Activated naive CD8-positive, alpha-beta T cell treated with anti-CD3 and anti-CD28 coated beads, Interleukin-2, amount 10 ng/mL, durations not matched to agents 7 days and 5 days (primary cell): Measurements from ENCODE around the gene LHX5. TPM values are rescaled to one million over a fixed set of nuclear protein-coding genes. Genes with fewer than 3 reads are reported as not detected.

Experiments
- ATAC-seq: fragments of 150-1000 bp; cut with Tn5 transposase; one replicate; pipeline ENCODE4 v1.10.0; 2021; ENCODE audit warnings: low read depth, moderate library complexity
- POLR2A ChIA-PET: fragments of 350-600 bp; sonication (Branson Sonifier 250); formaldehyde crosslinking; loops from one replicate; lab custom pipeline; 2021; ENCODE audit warnings: antibody characterized with exemption; lab: Charles Lee
- DNase-seq: peaks from one replicate; pipeline ENCODE4 v3.0.0; 2021
- H3K27ac Mint-ChIP-seq: one replicate; pipeline ENCODE4 v1.8.0; 2022; ENCODE audit warnings: mild to moderate bottlenecking, mixed read lengths
- H3K27me3 Mint-ChIP-seq: one replicate; pipeline ENCODE4 v1.8.0; 2022; ENCODE audit warnings: mild to moderate bottlenecking, moderate library complexity, mixed read lengths
- H3K36me3 Mint-ChIP-seq: one replicate; pipeline ENCODE4 v1.8.0; 2021; ENCODE audit warnings: mild to moderate bottlenecking, mixed read lengths
- H3K4me1 Mint-ChIP-seq: one replicate; pipeline ENCODE4 v1.8.0; 2021; ENCODE audit warnings: mixed read lengths
- H3K4me3 Mint-ChIP-seq: one replicate; pipeline ENCODE4 v1.8.0; 2022; ENCODE audit warnings: mild to moderate bottlenecking, moderate library complexity, mixed read lengths
- H3K9me3 Mint-ChIP-seq: one replicate; pipeline ENCODE4 v1.8.0; 2021; ENCODE audit warnings: mixed read lengths
- total RNA-seq, 2 experiments: library from RNA; stranded (reverse); gene quantifications; one replicate each; pipeline ENCODE4 v1.2.3, GENCODE V29; 2021

Gene LHX5
- total RNA-seq, 2 experiments from 2014 or later = not detected

DNA sequence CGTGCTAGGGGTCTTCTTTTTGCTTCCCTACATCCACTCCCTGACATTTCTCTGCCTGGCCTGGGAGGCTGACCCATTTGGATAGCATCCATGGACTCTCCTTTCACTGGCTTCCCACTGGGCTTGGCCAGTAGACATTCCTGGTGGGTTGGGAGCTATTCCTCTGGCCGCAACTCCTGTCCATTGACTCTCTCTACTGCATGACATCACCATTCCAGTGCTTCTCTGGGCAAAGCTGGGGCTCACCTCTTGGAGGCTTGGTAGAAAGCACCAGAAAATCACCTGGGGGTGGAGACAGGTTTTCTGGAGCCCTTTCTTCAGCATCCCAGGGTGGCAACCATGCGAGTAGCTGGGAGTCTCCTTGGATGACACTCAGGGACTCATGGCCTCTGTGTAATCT is 16.7 kb upstream of the LHX5 start:
- no peak overlapping the region for H3K27ac Mint-ChIP-seq
- peaks cover 2% of the 10 kb centered on the region for H3K9me3 Mint-ChIP-seq
- H3K4me1 Mint-ChIP-seq = no peaks in the 10 kb centered on the region
- H3K4me3 Mint-ChIP-seq = no peak overlapping the region
- ATAC-seq (no peak), DNase-seq (no peak)
- POLR2A ChIA-PET = no interaction called here
- H3K36me3 Mint-ChIP-seq = no peaks in the 10 kb centered on the region
- H3K27me3 Mint-ChIP-seq = peaks cover 12% of the 10 kb centered on the region

GRCh38 chr12:113486722-113487121 is 15.1 kb upstream of the LHX5 start:
- peaks cover 2% of the 10 kb centered on the region for H3K9me3 Mint-ChIP-seq
- no peak overlapping the region for H3K4me3 Mint-ChIP-seq
- no peaks in the 10 kb centered on the region for H3K36me3 Mint-ChIP-seq
- peaks cover 19% of the 10 kb centered on the region for H3K27me3 Mint-ChIP-seq
- no peak for DNase-seq
- no peaks in the 10 kb centered on the region for H3K4me1 Mint-ChIP-seq
- H3K27ac Mint-ChIP-seq = no peak overlapping the region
- ATAC-seq = no peak
- POLR2A ChIA-PET = no interaction called here

DNA sequence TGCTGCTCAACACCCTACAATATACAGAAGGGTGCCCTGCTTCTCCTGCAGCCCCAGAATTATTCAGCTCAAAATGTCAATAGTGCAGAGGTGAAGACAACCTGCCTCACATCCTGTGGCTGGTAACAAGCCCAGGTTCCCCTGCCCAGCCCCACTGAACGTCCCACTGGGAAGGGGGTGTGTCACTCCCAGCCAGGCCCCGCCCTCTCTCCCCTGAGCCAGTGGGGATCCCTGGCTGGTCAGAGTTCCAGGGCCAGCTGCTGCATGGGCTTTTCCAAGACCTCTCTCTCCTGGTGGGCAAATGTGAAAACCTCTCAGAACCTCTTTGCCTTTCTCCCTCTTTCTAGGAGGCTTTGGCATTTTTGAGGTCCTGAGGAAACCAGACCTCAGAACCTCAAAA is 13.7 kb upstream of the LHX5 start:
- H3K27me3 Mint-ChIP-seq = peaks cover 22% of the 10 kb centered on the region
- no peaks in the 10 kb centered on the region for H3K4me1 Mint-ChIP-seq
- H3K4me3 Mint-ChIP-seq = no peak overlapping the region
- no peak for ATAC-seq
- no peak overlapping the region for H3K27ac Mint-ChIP-seq
- no peak for DNase-seq
- H3K36me3 Mint-ChIP-seq = no peaks in the 10 kb centered on the region
- POLR2A ChIA-PET = no interaction called here
- no peaks in the 10 kb centered on the region for H3K9me3 Mint-ChIP-seq

DNA sequence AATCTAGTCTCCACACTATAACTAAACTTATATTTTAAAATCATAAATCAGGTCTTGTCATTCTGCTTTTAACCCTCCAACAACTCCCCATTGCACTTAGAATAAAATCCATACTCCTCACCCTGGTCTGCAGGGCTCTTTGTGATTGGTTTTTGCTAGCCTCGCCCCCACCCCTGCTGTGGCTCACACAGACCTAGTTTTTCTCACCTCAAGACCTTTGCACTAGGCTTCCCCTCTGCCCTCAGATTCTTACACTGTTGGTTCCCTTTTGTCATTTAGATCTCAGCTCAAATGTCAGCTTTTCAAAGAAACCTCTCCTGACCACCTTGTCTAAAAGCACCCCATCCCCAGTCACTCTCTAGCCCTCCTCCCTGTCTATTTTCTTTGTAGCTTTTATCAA is 10.7 kb upstream of the LHX5 start:
- H3K4me3 Mint-ChIP-seq = no peak overlapping the region
- no peak overlapping the region for H3K27ac Mint-ChIP-seq
- H3K9me3 Mint-ChIP-seq = no peaks in the 10 kb centered on the region
- ATAC-seq (no peak), DNase-seq (no peak)
- peaks cover 48% of the 10 kb centered on the region for H3K27me3 Mint-ChIP-seq
- H3K4me1 Mint-ChIP-seq = peaks cover 1% of the 10 kb centered on the region
- no peaks in the 10 kb centered on the region for H3K36me3 Mint-ChIP-seq
- POLR2A ChIA-PET = no interaction called here

GRCh38 chr12:113480336-113480971 is 8.8 kb upstream of the LHX5 start:
- Mint-ChIP-seq H3K9me3 (no peaks in the 10 kb centered on the region), H3K4me3 (no peak overlapping the region), H3K36me3 (no peaks in the 10 kb centered on the region), H3K27ac (no peak overlapping the region), H3K4me1 (peaks cover 1% of the 10 kb centered on the region), H3K27me3 (peaks cover 60% of the 10 kb centered on the region)
- ATAC-seq = no peak
- POLR2A ChIA-PET = no interaction called here
- no peak for DNase-seq

GRCh38 chr12:113479590-113480335 is 8.1 kb upstream of the LHX5 start:
- H3K4me1 Mint-ChIP-seq = peaks cover 1% of the 10 kb centered on the region
- POLR2A ChIA-PET = no interaction called here
- DNase-seq = peak; percentile 75
- peak overlapping the region; percentile 77 for H3K27ac Mint-ChIP-seq
- no peaks in the 10 kb centered on the region for H3K36me3 Mint-ChIP-seq
- ATAC-seq = no peak
- H3K27me3 Mint-ChIP-seq = peaks cover 67% of the 10 kb centered on the region
- H3K9me3 Mint-ChIP-seq = no peaks in the 10 kb centered on the region
- H3K4me3 Mint-ChIP-seq = peak overlapping the region; percentile 54

- peaks cover 6% of the 10 kb centered on the region for H3K4me1 Mint-ChIP-seq
Observed at GRCh38 chr12:113479216-113479589, 7.5 kb upstream of the LHX5 start.

GRCh38 chr12:113478351-113479011 is 6.8 kb upstream of the LHX5 start:
- H3K27ac Mint-ChIP-seq = peak overlapping the region; percentile 35
- ATAC-seq = no peak
- DNase-seq = no peak
- POLR2A ChIA-PET = no interaction called here
- peaks cover 72% of the 10 kb centered on the region for H3K27me3 Mint-ChIP-seq
- H3K4me3 Mint-ChIP-seq = no peak overlapping the region
- H3K9me3 Mint-ChIP-seq = no peaks in the 10 kb centered on the region
- H3K4me1 Mint-ChIP-seq = peaks cover 8% of the 10 kb centered on the region
- peaks cover under 1% of the 10 kb centered on the region for H3K36me3 Mint-ChIP-seq

More at GRCh38 chr12:113479216-113479589, 7.5 kb upstream of the LHX5 start:
- no peak for ATAC-seq
- DNase-seq = no peak
- H3K9me3 Mint-ChIP-seq = no peaks in the 10 kb centered on the region
- H3K27ac Mint-ChIP-seq = peak overlapping the region; percentile 77
- no peaks in the 10 kb centered on the region for H3K36me3 Mint-ChIP-seq
- H3K27me3 Mint-ChIP-seq = peaks cover 70% of the 10 kb centered on the region
- POLR2A ChIA-PET = no interaction called here
- H3K4me3 Mint-ChIP-seq = peak overlapping the region; percentile 6

GRCh38 chr12:113477842-113478215 is 6.2 kb upstream of the LHX5 start:
- POLR2A ChIA-PET = no interaction called here
- Mint-ChIP-seq H3K27ac (peak overlapping the region; percentile 23), H3K4me3 (no peak overlapping the region), H3K27me3 (peaks cover 79% of the 10 kb centered on the region), H3K4me1 (peaks cover 12% of the 10 kb centered on the region), H3K9me3 (no peaks in the 10 kb centered on the region), H3K36me3 (peaks cover 3% of the 10 kb centered on the region)
- DNase-seq (no peak), ATAC-seq (no peak)

GRCh38 chr12:113477171-113477841 is 5.6 kb upstream of the LHX5 start:
- ATAC-seq (no peak), DNase-seq (no peak)
- Mint-ChIP-seq H3K27me3 (peaks cover 82% of the 10 kb centered on the region), H3K27ac (no peak overlapping the region), H3K4me3 (no peak overlapping the region), H3K9me3 (no peaks in the 10 kb centered on the region), H3K4me1 (peaks cover 12% of the 10 kb centered on the region), H3K36me3 (peaks cover 3% of the 10 kb centered on the region)
- POLR2A ChIA-PET = no interaction called here

- DNase-seq (no peak), ATAC-seq (no peak)
- Mint-ChIP-seq H3K4me3 (no peak overlapping the region), H3K9me3 (no peaks in the 10 kb centered on the region), H3K36me3 (peaks cover 3% of the 10 kb centered on the region), H3K27me3 (peaks cover 82% of the 10 kb centered on the region), H3K4me1 (peaks cover 12% of the 10 kb centered on the region), H3K27ac (no peak overlapping the region)
- POLR2A ChIA-PET = no interaction called here
Observed at GRCh38 chr12:113476176-113476986, 4.7 kb upstream of the LHX5 start.

DNA sequence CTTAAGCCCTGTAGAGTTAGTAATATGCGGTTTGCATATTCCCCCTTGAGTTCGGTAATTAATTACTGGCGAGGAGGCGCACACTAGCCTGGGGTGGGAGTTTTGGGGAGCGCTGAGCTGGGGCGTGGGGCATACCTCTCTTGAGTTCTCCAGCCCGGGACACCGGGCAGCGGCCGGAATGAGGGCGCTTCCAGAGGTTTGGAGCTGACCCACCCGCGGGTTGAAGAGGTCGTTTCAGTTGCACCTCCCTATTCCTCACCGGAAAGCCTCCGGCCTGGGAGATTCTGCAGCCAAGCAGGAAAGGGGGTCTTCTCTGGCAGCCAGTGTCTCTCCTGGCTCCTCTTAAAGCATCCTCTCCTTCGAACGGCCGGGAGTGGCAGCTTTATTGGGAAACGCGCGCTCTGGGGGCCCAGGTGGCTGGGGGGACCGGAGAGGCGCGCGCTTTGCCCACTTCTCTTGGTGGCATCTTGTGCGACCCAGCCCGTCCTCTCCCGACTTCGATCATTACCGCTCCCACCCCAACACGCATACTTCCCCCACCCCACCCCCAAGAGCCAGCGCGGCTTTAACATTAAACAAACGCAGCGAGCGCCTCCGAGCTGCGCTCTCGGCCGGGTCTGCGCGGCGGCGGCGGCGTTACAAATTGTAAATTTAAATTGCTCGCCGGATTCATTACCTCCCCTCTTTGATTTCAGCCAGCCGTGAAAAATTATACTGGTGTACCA is 3.9 kb upstream of the LHX5 start:
- ATAC-seq = no peak
- H3K36me3 Mint-ChIP-seq = peaks cover 3% of the 10 kb centered on the region
- H3K27me3 Mint-ChIP-seq = peaks cover 89% of the 10 kb centered on the region
- DNase-seq = no peak
- POLR2A ChIA-PET = no interaction called here
- peaks cover 14% of the 10 kb centered on the region for H3K4me1 Mint-ChIP-seq
- H3K27ac Mint-ChIP-seq = peak overlapping the region; percentile 26
- no peaks in the 10 kb centered on the region for H3K9me3 Mint-ChIP-seq
- no peak overlapping the region for H3K4me3 Mint-ChIP-seq
